Stimulated activated CD8-positive, alpha-beta memory T cell treated with anti-CD3 and anti-CD28 coated beads, Interleukin-7, amount 100 ng/mL, for 4 hours (primary cell): Measurements from ENCODE around the gene OGT.
A peak's percentile ranks its signal among the peaks of the same experiment; 100 is the strongest.
"Not testable (repeated sequence)": the region's sequence is repeated elsewhere in the genome, so short reads cannot be mapped to it uniquely, and the experiment has no call there.

Experiments used
- DNase-seq, 2 donors: peaks; one replicate each; pipeline ENCODE4 v3.0.0-alpha.2; 2020; ENCODE audit warnings: low read depth in 2 of 2

Gene OGT

DNA sequence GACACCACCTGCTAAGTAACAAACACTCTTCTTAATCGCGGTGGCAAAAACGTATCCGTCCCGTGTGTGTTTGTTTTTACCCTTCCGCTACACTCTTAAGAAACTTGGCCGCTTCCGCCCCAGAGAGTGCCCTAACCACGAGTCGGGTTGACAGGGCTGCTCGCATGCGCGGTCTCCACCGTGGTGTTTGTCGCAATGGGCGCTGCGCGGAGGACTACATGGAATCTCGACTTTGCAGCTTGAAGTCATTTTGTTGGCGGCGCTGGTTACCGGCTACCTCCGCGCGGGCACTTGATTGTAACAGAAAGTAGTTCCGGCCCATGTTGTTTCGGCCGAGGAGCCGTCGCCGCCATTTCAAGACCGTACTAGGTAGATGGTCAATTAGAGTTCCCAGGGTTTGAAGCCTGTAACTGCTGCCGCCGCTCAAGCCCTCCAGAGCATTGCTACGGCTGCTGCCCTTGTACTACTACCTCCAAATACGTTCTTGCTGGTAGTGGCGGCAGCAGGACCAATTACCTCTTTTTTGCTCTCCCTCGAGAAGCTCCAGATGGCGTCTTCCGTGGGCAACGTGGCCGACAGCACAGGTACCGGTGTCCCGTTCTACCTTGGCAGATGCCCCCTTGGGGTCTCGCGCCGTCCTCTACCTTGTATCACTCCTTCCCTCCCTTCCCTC, at the start of gene OGT:
Gene OGT, plus strand, starts transcription at position 352 of the 673 bp plus-strand sequence. Its CDS starts 196 bp downstream, at position 548.
- peak; percentile 90 to 91 for DNase-seq

- DNase-seq = no peak
Observed at GRCh38 chrX:71487814-71488213, 45.1 kb upstream of the OGT start.

- no peak for DNase-seq
Observed at GRCh38 chrX:71489540-71489939, 43.4 kb upstream of the OGT start.

DNA sequence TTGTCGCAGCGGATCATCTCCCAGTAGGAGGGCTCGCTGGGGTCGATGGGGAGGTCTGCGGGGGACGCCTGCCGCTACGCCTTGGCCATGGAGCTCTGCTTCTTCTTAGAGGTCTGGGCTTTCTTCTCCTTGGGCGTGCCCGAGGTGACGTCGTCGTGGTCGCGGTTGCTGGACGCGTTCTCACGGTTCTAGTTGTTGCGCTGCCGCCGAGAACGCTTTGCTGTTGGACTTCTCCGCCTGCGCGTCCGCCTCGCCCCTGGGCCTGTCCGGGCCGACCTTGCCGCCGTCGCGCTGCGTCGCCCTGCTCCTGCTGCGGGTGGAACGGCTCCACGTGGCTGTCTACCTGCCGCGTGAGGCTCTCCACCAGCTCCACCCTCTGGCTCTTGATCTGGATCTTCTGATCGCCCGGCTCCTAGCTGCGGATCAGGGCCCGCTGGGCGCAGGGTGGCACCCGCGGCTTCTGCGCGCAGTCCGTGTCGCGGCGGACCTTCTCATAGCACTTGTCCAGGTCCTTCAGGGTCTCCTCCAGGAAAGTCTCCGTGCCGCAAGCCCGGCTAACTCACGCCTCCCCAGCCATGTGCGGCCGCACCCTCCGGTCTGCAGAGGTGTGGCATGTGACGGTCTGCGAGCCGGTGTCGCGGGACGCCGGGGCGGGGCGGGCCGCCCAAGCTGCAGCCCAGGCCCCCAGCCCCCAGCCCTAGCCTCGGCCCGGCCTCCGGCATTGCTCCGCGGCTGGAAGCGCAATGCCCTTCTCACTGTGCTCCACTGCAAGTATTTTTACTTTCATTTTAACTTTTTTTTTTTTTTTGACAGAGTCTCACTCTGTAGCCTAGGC, 40.5 kb upstream of the OGT start:
- peak; percentile 10 to 33 for DNase-seq

DNA sequence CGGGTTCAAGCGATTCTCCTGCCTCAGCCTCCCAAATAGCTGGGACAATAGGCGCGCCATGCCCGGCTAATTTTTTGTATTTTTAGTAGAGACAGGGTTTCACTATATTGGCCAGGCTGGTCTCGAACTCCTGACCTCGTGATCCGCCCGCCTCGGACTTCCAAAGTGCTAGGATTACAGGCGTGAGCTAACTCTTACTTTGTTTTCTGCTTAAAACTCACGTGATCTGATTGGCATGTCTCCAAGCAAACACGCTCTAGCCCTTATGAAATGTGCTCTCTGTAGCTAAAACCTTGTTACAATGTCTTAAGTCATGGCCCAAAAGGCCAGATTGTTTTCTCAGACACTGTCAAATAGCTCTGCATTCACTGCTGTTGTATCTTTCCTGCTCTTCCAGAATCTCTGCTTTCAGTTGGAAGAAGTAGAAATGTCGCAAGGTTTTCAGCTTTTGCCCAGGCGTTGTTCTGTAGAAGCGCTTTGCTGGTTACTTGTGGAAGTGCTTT, 39.7 kb upstream of the OGT start:
- DNase-seq = no peak

DNA sequence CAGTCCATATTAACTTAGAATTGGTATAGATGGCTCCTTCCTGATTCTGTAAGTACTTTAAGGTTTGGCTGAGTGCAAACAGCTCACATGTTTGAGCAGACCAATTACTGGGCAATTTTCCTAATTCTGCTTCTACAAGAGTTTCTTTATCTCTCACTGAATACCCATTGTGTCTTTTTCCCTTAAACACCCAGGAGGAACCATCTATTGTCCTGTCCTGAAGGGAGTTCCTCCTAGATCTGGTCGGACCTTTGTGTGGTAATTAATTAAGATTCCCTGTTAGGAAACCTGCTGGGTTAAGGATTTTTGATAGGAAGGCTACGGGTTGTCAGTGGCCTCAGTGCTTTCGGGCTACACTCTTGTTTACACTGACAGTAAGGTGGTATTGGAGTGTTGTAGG, 36.9 kb upstream of the OGT start:
- not testable (repeated sequence) for DNase-seq

DNA sequence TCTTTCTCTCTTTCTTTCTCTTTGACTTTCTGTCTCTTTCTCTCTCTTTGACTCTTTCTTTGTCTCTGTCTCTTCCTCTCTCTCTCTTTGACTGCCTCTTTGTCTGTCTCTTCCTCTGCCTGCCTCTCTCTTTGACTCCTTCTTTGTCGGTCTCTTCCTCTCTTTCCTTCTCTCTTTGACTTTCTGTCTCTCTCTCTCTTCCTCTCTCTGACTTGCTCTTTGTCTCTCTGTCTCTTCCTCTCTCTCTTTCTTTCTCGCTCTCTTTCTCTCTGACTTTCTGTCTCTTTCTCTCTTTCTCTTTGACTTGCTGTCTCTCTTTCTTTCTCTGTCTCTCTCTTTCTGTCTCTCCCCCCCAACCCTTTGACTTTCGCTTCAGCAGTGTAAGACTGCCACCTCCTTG, 36.4 kb upstream of the OGT start:
- DNase-seq = no peak

DNA sequence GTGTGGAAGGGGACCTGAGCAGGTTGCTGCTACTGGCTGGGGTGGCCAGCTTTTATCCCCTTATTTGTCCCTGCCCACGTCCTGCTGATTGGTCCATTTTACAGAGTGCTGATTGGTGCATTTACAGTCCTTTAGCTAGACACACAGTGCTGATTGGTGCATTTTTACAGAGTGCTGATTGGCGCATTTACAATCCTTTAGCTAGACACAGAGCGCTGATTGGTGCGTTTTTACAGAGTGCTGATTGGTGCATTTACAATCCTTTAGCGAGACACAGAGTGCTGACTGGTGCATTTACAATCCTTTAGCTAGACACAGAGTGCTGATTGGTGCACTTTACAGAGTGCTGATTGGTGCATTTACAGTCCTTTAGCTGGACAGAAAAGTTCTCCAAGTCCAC, 30.8 kb upstream of the OGT start:
- DNase-seq = not testable (repeated sequence)

DNA sequence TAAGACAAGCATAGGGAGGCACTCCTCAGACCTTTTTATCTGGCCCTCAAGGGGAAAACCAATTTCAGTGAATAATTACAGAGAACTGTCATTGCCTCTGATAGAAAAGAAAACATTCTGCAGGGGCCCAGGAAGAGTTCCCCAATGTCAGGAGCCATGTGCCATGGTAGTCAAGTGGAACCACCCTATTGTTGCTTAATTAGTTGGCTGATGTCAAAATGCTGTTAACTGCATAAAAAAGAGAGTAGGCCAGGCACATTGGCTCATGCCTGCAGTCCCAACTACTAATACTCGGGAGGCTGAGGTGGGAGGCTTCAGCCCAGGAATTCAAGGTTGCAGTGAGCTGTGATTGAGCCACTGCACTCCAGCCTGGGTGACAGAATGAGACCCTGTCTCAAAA, 28.6 kb upstream of the OGT start:
- DNase-seq = no peak

DNA sequence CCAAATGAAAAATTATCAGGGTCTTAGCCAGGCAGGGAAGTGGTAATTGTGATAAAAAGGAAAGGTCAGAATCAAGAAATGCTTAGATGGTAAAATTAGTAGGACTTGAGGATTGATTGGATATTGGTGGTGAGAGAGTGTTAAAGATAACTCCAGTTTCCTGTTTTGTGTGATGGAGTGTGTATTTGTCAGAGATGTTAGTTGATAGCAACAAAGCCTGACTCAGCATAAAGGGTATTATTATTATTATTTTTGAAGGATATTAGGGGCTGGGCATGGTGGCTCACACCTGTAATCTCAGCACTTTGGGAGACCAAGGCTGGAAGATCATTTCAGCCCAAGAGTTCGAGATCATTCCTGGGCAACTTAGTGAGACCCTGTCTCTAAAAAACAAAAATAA, 23.6 kb upstream of the OGT start:
- DNase-seq = no peak

DNA sequence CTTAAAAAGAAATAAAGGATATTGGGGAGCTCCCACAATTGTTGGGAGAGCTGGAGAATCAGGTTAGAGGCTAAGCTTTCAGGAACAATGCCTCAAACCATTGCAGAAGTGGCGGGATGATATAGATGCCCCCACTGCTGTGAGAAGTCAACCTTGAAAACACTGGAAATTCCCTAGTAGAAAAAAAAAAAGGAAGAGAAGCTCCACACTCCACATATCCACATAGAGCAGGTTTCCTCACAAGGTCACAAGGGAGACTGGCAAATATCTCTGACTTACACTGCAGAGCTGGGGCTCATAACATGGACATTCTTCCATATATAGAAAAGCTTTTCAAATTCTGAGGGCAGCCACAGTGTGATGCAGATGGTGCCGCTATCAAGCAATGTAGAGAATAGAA, 22.7 kb upstream of the OGT start:
- DNase-seq = no peak

- not testable (repeated sequence) for DNase-seq
Observed at GRCh38 chrX:71513731-71514130, 19.2 kb upstream of the OGT start.

DNA sequence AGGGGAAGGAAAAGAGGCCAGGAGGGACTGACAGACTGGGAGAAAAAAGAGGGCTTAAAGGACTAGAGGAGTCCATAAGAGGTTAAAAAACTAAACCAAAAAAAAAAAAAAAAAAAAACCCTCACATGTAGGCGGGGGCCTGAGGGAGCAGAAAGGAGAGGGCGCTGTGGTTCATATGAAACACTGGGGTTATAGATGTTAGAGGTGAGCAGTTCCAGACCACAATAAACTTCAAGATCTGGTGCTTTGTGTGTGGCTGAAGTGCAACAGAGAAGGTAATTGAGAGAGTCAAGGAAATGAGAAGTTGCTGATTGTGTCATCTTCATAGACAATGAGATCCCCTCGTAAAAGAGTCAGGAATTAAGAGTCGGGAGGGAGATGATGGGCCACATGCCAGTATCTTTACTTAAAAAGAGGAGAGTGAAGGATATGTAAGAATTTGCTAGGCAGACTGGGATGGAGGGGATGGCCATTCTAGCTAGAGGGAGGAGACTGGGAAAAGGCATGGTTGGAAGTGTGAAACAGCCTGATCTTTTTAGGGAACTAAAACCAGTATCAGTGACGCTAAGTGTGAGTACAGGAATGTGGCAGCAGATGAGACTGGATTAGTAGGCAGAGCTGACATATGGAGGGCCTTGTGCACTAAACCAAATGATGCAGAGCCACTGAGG, 18.4 kb upstream of the OGT start:
- no peak for DNase-seq

DNA sequence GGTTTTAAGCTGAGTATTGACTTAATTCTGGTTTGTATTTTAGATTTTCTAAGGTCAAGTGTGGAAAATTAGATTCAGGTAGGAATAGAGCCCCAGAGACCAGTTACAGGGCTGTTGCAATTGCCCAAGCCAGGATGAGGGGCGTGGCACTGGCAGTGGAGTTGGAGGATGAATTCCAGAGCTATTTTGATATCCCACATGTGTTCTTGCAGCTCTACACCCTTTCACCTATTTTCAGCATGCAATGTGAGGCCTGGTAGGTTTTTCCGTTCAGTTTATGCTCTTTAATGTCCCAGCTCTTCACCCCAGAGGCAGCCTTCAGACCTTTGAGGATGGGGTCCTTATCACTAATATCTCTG, 17.9 kb upstream of the OGT start:
- no peak for DNase-seq

- DNase-seq = no peak
Observed at GRCh38 chrX:71525316-71525715, 7.6 kb upstream of the OGT start.

- peak; percentile 16 to 53 for DNase-seq
Observed at GRCh38 chrX:71532078-71532752, 689 bp upstream of the OGT start.

GRCh38 chrX:71533516-71533850, 579 bp downstream of the OGT start:
- DNase-seq = no peak

GRCh38 chrX:71533851-71534561, 1.1 kb downstream of the OGT start:
- peak; percentile 50 to 56 for DNase-seq

DNA sequence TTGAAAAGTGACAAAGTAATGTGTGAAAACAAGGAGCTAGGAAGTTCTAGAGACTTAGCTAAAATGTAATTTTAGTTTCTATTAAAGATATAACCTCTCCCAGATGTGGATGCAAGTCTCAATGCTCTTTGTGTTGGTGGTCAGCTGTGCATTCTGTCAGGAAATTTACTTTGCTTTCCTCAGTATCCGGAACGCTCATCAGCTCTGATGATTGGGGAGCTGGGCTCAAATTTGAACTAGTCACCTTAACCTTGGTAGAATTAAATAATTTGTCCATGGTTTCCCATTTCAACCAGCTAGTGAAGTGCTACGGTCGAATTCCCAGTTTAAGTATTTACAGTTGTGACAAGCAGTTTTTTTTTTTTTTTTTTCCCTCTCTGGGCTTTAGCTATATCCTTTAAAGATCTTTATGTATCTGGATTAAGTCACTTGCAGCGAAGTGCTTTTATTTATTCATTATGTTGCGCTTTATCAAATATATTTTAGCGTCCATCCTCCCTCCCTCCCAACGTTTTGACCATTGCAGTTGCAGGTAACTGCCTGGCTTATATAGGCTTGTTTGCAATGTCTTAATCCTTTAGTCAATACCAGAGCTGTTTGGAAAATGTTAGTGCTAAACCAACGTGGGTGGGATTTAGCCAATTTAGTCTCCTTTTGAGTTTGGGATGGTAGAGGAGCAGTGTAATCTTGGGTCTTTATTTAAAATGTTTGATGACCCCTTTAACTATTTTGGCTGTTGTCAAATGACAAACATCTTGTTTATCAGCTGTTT, 2.1 kb downstream of the OGT start:
- DNase-seq = no peak

- DNase-seq = peak in 1 of 2 donors; percentile 18
Observed at GRCh38 chrX:71536285-71536684, 3.4 kb downstream of the OGT start.

DNA sequence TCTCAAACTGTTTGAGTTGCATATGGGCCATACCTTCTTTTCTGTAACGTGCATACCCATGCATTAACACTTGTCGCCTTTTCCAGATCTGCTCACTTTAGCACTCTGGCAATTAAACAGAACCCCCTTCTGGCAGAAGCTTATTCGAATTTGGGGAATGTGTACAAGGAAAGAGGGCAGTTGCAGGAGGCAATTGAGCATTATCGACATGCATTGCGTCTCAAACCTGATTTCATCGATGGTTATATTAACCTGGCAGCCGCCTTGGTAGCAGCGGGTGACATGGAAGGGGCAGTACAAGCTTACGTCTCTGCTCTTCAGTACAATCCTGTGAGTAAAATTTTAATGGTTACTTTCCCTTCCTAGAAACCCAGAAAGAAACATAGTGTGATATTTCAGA, 4.8 kb downstream of the OGT start:
- DNase-seq = no peak
